WTC11 (cell line): ENCODE measurements around the gene TIMELESS. TPM values are rescaled to one million over a fixed set of nuclear protein-coding genes. Genes with fewer than 3 reads are reported as not detected.
"Not testable (repeated sequence)": the region's sequence is repeated elsewhere in the genome, so short reads cannot be mapped to it uniquely, and the experiment has no call there.

Experiments
- ATAC-seq: fragments of 200-7000 bp; cut with Tn5 transposase; 2 replicates; pipeline ENCODE4 v1.10.0; 2021; ENCODE audit warnings: mild to moderate bottlenecking, moderate library complexity
- CTCF ChIA-PET: fragments of 300-600 bp; sonication (Branson Sonifier 250); formaldehyde crosslinking; loops from one replicate; lab custom pipeline; 2021; ENCODE audit warnings: antibody characterized with exemption; lab: Charles Lee
- POLR2A ChIA-PET: fragments of 350-600 bp; sonication (Branson Sonifier 250); formaldehyde crosslinking; loops from one replicate; lab custom pipeline; 2021; ENCODE audit warnings: antibody characterized with exemption; lab: Charles Lee
- DNase-seq: peaks from one replicate; pipeline ENCODE4 v3.0.0; 2021; ENCODE audit warnings: low spot score
- H3K27ac Mint-ChIP-seq: 2 replicates; pipeline ENCODE4 v1.8.0; 2021; ENCODE audit warnings: mixed read lengths
- H3K27me3 Mint-ChIP-seq: 2 replicates; pipeline ENCODE4 v1.8.0; 2021; ENCODE audit warnings: low read depth, mild to moderate bottlenecking, moderate library complexity, mixed read lengths
- H3K36me3 Mint-ChIP-seq: 2 replicates; pipeline ENCODE4 v1.8.0; 2021; ENCODE audit warnings: mixed read lengths
- H3K4me1 Mint-ChIP-seq: 2 replicates; pipeline ENCODE4 v1.8.0; 2022; ENCODE audit warnings: mixed read lengths
- H3K4me3 Mint-ChIP-seq: 2 replicates; pipeline ENCODE4 v1.8.0; 2021; ENCODE audit warnings: mild to moderate bottlenecking, moderate library complexity, mixed read lengths
- H3K9me3 Mint-ChIP-seq: 2 replicates; pipeline ENCODE4 v1.8.0; 2021; ENCODE audit warnings: mixed read lengths
- MXD4 ChIP-seq: fragments of 250-450 bp; sonication (Bioruptor Pico); IDR thresholded peaks from 2 replicates; pipeline ENCODE4 v1.8.0; 2021; ENCODE audit warnings: mild to moderate bottlenecking, moderate library complexity, borderline replicate concordance
- RELA ChIP-seq: sonication (generic); formaldehyde crosslinking; IDR thresholded peaks from 2 replicates; pipeline ENCODE4 v1.8.1; 2022; ENCODE audit warnings: missing genetic modification reagents, mild to moderate bottlenecking, borderline replicate concordance
- RORB ChIP-seq: fragments of 250-450 bp; sonication (Bioruptor Pico); IDR thresholded peaks from 2 replicates; pipeline ENCODE4 v1.9.0; 2021; ENCODE audit warnings: mild to moderate bottlenecking
- total RNA-seq: library from RNA; stranded (reverse); gene quantifications from 3 replicates; pipeline ENCODE4 v1.2.3, GENCODE V29; 2021
- TF ChIP-seq, protein P1 (sequence below): sonication (generic); formaldehyde crosslinking; IDR thresholded peaks from 2 replicates; pipeline ENCODE4 v1.8.1; 2022; ENCODE audit warnings: mild to moderate bottlenecking, moderate library complexity, missing genetic modification reagents
- TF ChIP-seq, protein P2 (sequence below): sonication (generic); formaldehyde crosslinking; IDR thresholded peaks from 2 replicates; pipeline ENCODE4 v1.8.1; 2022; ENCODE audit warnings: low read depth, mild to moderate bottlenecking, moderate library complexity, missing genetic modification reagents, borderline replicate concordance
- TF ChIP-seq, protein P3 (sequence below): fragments of 200-600 bp; IDR thresholded peaks from 2 replicates; pipeline ENCODE4 v1.8.0; 2022; ENCODE audit warnings: antibody characterized with exemption
- TF ChIP-seq, protein P4 (sequence below): sonication (generic); formaldehyde crosslinking; IDR thresholded peaks from 2 replicates; pipeline ENCODE4 v1.8.1; 2023; ENCODE audit warnings: mild to moderate bottlenecking, missing genetic modification reagents

TIMELESS gene
- total RNA-seq, 1 experiment from 2014 or later, result 60.9 TPM

DNA sequence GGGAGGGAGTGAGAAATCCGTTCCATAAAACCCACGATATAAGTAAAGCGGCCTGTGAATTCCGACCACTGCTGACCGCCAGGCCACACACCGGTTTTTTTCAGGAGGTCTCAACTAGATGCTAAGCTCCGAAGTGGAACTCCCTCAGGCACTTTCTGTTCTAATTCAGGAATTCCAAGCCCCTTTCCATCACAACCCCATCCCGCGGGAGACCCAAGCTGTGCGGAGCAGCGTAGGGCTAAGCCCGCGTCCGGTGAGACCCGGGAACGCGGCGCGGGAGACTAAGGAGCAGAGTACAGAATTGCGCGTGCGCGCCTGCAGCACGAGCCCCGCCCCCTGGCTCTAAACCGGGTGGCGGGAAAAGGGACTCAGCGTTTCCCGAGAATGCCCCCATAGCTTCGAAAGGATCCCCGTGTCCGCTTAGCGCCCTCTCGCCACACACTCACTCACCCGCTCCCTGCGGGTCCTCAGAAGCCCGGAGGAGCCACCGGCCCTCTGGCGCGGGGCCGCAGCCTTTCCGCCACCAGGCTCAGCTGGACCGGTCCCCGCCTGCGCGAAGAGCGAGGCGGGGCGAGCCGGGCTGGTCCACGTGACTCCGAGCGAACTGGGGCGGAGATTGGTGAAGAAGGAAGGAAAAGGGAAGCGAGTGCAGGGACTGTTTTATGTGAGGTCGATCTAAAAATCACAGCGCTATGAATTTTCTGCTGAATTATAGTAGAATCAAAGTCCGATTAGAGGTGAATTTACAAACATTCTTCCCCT is at the start of gene TIMELESS (continued):
- TF ChIP-seq, protein P1, sequence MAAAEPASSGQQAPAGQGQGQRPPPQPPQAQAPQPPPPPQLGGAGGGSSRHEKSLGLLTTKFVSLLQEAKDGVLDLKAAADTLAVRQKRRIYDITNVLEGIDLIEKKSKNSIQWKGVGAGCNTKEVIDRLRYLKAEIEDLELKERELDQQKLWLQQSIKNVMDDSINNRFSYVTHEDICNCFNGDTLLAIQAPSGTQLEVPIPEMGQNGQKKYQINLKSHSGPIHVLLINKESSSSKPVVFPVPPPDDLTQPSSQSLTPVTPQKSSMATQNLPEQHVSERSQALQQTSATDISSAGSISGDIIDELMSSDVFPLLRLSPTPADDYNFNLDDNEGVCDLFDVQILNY (CRISPR knock-in tag), result peak; percentile 99
- TF ChIP-seq, all 79 proteins: peak for 22

- H3K27me3 Mint-ChIP-seq, result peaks cover 45% of the 10 kb centered on the region
- H3K27ac Mint-ChIP-seq, DNase-seq, H3K36me3 Mint-ChIP-seq, H3K4me3 Mint-ChIP-seq, H3K9me3 Mint-ChIP-seq, POLR2A ChIA-PET: not testable (repeated sequence)
- H3K4me1 Mint-ChIP-seq, result peaks cover 11% of the 10 kb centered on the region
- ATAC-seq, result peak; percentile 59
- CTCF ChIA-PET, result interaction anchor here (0.6 to 1.2 kb wide), 2 partner anchors 138 to 691 kb away, joined by 3 to 7 read pairs; no protein-coding TSS in a partner anchor
Measured at GRCh38 chr12:56498126-56498902, 49.1 kb upstream of the TIMELESS start.

- H3K36me3 Mint-ChIP-seq, ATAC-seq, H3K4me3 Mint-ChIP-seq, H3K27ac Mint-ChIP-seq: not testable (repeated sequence)
- Mint-ChIP-seq H3K9me3 (peaks cover 10% of the 10 kb centered on the region), H3K4me1 (peaks cover 11% of the 10 kb centered on the region), H3K27me3 (peaks cover 49% of the 10 kb centered on the region)
- DNase-seq, result peak; percentile 89
- ChIA-PET CTCF (interaction anchor here (0.9 to 1.3 kb wide), 3 partner anchors 8 to 140 kb away, joined by 3 to 4 read pairs (median 3); partner anchors contain the start of gene GLS2), POLR2A (interaction anchor here (0.5 kb wide), 1 partner anchor 17 kb away, joined by 3 read pairs; no protein-coding TSS in a partner anchor)
Measured at GRCh38 chr12:56496704-56497103, 47.5 kb upstream of the TIMELESS start.

DNA sequence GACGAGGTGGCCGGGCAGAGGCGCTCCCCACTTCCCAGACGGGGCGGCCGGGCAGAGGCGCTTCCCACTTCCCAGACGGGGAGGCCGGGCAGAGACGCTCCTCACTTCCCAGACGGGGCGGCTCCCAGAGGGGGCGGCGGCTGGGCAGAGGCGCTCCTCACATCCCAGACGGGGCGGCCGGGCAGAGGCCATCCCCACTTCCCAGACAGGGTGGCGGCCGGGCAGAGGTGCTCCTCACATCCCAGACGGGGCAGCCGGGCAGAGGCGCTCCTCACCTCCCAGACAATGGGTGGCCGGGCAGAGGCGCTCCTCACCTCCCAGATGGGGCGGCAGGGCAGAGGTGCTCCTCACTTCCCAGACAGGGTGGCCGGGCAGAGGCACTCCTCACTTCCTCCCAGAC is 45.3 kb upstream of the TIMELESS start:
- H3K27ac Mint-ChIP-seq, CTCF ChIA-PET, ATAC-seq, H3K36me3 Mint-ChIP-seq, POLR2A ChIA-PET, H3K4me3 Mint-ChIP-seq, DNase-seq: not testable (repeated sequence)
- H3K4me1 Mint-ChIP-seq, result peaks cover 11% of the 10 kb centered on the region
- peaks cover 10% of the 10 kb centered on the region for H3K9me3 Mint-ChIP-seq
- H3K27me3 Mint-ChIP-seq, result peaks cover 57% of the 10 kb centered on the region

GRCh38 chr12:56494106-56494415 is 44.8 kb upstream of the TIMELESS start:
- Mint-ChIP-seq H3K27me3 (peaks cover 57% of the 10 kb centered on the region), H3K9me3 (peaks cover 13% of the 10 kb centered on the region), H3K4me1 (peaks cover 11% of the 10 kb centered on the region)
- H3K4me3 Mint-ChIP-seq, DNase-seq, H3K36me3 Mint-ChIP-seq, POLR2A ChIA-PET, CTCF ChIA-PET, H3K27ac Mint-ChIP-seq, ATAC-seq: not testable (repeated sequence)

DNA sequence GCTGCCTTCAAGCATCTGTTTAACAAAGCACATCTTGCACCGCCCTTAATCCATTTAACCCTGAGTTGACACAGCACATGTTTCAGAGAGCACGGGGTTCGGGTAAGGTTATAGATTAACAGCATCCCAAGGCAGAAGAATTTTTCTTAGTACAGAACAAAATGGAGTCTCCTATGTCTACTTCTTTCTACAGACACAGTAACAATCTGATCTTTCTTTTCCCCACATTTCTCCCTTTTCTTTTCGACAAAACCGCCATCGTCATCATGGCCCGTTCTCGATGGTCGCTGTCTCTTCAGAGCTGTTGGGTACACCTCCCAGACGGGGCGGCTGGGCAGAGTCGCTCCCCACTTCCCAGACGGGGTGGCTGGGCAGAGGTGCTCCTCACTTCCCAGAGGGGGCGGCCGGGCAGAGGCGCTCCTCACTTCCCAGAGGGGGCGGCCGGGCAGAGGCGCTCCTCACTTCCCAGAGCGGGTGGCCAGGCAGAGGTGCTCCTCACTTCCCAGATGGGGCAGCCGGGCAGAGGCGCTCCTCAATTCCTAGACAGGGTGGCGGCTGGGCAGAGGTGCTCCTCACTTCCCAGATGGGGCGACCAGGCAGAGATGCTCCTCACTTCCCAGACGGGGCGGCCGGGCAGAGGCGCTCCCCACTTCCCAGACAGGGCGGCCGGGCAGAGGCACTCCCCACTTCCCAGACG is 44.3 kb upstream of the TIMELESS start:
- CTCF ChIA-PET, DNase-seq, ATAC-seq, H3K27ac Mint-ChIP-seq, H3K36me3 Mint-ChIP-seq, H3K4me1 Mint-ChIP-seq, POLR2A ChIA-PET, H3K4me3 Mint-ChIP-seq: not testable (repeated sequence)
- Mint-ChIP-seq H3K27me3 (peaks cover 57% of the 10 kb centered on the region), H3K9me3 (peaks cover 18% of the 10 kb centered on the region)

GRCh38 chr12:56490360-56490759 is 41.1 kb upstream of the TIMELESS start:
- H3K27me3 Mint-ChIP-seq, result peaks cover 68% of the 10 kb centered on the region
- H3K4me1 Mint-ChIP-seq, result peaks cover 16% of the 10 kb centered on the region
- ChIA-PET POLR2A (no interaction called here), CTCF (interaction anchor here (1.0 kb wide), 1 partner anchor 174 kb away, joined by 3 read pairs; the partner anchor contains the start of gene CNPY2)
- H3K27ac Mint-ChIP-seq, result no peak overlapping the region
- DNase-seq (no peak), ATAC-seq (no peak)
- H3K9me3 Mint-ChIP-seq, result peaks cover 16% of the 10 kb centered on the region
- H3K36me3 Mint-ChIP-seq, result peaks cover 5% of the 10 kb centered on the region
- no peak overlapping the region for H3K4me3 Mint-ChIP-seq
- TF ChIP-seq MXD4 (CRISPR knock-in tag), result no peak
- TF ChIP-seq RELA, result no peak
- TF ChIP-seq RORB (CRISPR knock-in tag), result no peak
- TF ChIP-seq, protein P2, sequence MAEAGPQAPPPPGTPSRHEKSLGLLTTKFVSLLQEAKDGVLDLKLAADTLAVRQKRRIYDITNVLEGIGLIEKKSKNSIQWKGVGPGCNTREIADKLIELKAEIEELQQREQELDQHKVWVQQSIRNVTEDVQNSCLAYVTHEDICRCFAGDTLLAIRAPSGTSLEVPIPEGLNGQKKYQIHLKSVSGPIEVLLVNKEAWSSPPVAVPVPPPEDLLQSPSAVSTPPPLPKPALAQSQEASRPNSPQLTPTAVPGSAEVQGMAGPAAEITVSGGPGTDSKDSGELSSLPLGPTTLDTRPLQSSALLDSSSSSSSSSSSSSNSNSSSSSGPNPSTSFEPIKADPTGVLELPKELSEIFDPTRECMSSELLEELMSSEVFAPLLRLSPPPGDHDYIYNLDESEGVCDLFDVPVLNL (CRISPR knock-in tag), result no peak
- TF ChIP-seq, protein P3, sequence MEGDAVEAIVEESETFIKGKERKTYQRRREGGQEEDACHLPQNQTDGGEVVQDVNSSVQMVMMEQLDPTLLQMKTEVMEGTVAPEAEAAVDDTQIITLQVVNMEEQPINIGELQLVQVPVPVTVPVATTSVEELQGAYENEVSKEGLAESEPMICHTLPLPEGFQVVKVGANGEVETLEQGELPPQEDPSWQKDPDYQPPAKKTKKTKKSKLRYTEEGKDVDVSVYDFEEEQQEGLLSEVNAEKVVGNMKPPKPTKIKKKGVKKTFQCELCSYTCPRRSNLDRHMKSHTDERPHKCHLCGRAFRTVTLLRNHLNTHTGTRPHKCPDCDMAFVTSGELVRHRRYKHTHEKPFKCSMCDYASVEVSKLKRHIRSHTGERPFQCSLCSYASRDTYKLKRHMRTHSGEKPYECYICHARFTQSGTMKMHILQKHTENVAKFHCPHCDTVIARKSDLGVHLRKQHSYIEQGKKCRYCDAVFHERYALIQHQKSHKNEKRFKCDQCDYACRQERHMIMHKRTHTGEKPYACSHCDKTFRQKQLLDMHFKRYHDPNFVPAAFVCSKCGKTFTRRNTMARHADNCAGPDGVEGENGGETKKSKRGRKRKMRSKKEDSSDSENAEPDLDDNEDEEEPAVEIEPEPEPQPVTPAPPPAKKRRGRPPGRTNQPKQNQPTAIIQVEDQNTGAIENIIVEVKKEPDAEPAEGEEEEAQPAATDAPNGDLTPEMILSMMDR, result no peak
- TF ChIP-seq, protein P4, sequence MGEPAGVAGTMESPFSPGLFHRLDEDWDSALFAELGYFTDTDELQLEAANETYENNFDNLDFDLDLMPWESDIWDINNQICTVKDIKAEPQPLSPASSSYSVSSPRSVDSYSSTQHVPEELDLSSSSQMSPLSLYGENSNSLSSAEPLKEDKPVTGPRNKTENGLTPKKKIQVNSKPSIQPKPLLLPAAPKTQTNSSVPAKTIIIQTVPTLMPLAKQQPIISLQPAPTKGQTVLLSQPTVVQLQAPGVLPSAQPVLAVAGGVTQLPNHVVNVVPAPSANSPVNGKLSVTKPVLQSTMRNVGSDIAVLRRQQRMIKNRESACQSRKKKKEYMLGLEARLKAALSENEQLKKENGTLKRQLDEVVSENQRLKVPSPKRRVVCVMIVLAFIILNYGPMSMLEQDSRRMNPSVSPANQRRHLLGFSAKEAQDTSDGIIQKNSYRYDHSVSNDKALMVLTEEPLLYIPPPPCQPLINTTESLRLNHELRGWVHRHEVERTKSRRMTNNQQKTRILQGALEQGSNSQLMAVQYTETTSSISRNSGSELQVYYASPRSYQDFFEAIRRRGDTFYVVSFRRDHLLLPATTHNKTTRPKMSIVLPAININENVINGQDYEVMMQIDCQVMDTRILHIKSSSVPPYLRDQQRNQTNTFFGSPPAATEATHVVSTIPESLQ (CRISPR knock-in tag), result no peak
